GM18519 (cell line): ENCODE results near the gene HSPB3.
"Not testable (repeated sequence)": the region's sequence is repeated elsewhere in the genome, so short reads cannot be mapped to it uniquely, and the experiment has no call there.

Source experiments
- ATAC-seq: cut with Tn5 transposase; IDR thresholded peaks from one replicate; pipeline ENCODE4 v1.9.1; 2021; ENCODE audit warnings: mild to moderate bottlenecking, moderate library complexity; ENCODE audit not compliant: unreplicated experiment, low FRiP score

HSPB3 gene

GRCh38 chr5:54454602-54455001 is 897 bp upstream of the HSPB3 start:
- ATAC-seq: no peak

GRCh38 chr5:54457094-54457862 is 1.8 kb downstream of the HSPB3 start:
- no peak for ATAC-seq

GRCh38 chr5:54458221-54458620 is 2.7 kb downstream of the HSPB3 start:
- no peak for ATAC-seq

GRCh38 chr5:54460181-54460919 is 4.9 kb downstream of the HSPB3 start:
- ATAC-seq: no peak

GRCh38 chr5:54462281-54462680 is 6.8 kb downstream of the HSPB3 start:
- no peak for ATAC-seq

- no peak for ATAC-seq
Measured at GRCh38 chr5:54463713-54464112, 8.2 kb downstream of the HSPB3 start.

DNA sequence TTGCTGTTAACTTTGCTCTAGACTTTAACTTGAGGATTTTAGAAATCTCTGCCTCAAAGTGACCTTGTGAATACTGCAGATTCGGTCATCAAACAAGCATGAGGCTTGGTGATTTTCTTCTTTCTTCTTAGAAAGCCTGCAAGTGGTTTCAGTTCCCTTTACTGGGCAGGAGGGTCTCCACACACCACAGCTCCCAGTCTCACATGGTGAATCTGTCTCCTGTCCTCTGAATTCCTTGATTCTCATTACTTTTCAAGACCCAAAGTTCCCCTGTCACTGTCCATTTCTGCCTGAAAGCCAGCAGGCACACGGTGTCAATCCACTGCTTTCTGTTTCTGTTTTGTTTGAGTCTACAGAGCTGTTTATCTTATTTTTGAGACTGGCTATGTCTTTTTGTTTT is 14.1 kb downstream of the HSPB3 start:
- peak; percentile 72 for ATAC-seq

DNA sequence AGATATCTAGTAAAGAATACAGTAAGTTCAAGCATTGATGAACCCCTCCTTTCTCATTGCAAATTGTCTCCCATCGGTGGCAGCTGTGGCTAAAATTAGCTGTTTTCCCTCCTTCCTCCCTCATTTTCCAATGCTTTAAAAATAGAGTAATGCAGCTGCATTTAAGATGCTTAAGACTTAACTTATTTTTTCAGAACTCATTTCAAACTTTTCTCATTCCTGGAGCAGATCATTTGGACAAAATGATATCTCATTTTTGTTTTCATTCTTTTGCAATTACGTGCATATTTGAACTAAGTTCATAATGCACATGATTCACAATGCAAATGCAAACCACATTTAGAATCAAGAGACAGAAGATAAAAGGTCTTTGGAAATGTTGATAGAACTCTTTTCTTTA is 14.6 kb downstream of the HSPB3 start:
- ATAC-seq: no peak

- no peak for ATAC-seq
Measured at GRCh38 chr5:54470677-54471076, 15.2 kb downstream of the HSPB3 start.

DNA sequence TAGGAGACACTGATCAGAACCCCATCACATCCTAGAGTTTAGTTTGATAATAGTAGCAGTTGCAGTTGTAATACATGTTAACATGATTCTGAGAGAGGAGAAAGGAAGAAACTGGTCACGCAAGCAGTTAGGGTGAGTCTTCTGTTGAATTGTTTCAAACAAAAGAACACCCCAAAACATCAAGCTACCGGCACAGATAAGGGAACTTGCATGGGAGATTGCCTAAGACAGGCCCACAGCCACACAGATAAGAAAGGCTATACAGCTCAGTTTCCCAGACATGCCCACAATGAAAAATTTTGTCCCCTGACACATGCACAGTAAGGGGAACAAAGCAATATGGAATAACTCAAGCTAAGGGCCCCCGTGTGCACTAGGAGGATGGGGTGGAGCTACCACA is 15.9 kb downstream of the HSPB3 start:
- no peak for ATAC-seq

DNA sequence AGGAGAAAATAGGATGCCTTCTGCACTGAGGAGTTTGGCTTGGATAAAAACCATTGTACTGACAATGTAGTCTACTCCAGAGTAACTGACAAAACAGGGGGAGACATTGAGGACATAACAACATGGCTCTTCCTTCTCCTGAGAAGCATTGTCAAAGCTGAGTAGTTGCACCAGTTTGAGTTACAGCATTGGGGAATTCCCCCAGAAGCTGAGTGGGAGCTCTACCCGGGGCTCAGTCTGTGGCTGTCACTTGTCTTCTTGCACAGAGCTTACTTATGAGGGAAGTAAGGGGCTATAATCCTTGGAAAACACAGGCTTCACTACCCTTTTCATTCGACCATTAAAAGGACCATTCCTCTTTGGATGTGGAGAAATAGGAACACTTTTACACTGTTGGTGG is 21.2 kb downstream of the HSPB3 start:
- no peak for ATAC-seq

- no peak for ATAC-seq
Measured at GRCh38 chr5:54477941-54478478, 22.5 kb downstream of the HSPB3 start.

- no peak for ATAC-seq
Measured at GRCh38 chr5:54480296-54480695, 24.8 kb downstream of the HSPB3 start.

DNA sequence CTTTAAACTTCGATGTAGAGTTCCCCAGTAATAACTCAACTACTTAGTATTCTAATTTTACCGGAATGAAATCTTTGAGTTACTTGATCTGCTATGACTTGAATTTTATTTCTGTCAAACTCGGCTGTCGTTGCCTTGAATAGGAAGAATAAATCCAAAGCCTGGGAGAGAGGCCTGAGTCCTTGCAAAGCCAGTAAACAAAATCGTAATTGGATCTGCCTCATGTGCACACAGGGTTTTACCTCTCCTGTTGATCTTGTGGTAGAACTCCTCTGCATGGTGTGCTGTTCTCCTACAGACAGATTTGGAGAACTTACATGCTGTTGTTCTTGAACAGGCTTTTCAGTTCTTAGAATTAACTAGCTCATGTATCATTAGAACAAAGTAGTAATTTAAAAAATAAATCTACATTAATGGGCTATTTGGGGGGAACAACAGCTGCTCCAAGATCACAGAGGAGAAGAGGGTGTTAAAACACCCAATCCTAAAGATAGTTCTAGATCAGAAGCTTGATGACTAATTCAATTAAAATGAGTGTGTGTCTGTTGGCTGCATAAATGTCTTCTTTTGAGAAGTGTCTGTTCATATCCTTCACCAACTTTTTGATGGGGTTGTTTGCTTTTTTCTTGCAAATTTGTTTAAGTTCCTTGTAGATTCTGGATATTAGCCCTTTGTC is 28.9 kb downstream of the HSPB3 start:
- no peak for ATAC-seq

GRCh38 chr5:54485659-54486058 is 30.2 kb downstream of the HSPB3 start:
- ATAC-seq: not testable (repeated sequence)

- not testable (repeated sequence) for ATAC-seq
Measured at GRCh38 chr5:54489648-54489979, 34.1 kb downstream of the HSPB3 start.

DNA sequence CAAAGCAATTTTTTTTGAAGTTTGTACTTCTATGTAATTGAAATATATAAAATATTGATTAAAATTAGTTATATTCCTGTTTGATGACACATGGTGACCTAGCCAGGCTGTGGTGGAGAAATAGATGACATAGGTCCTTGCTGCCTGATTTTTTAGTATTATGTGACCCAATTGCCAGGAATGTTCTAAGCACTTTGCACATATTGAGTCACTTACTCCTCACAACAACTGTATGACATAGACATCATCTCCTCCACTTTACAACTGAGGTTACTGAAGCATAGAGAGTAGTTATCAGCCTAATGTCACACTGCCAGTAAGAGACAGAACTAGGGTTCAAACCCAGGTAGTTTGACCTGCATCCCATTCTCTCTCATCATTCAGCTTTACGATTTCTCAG is 35.8 kb downstream of the HSPB3 start:
- ATAC-seq: no peak

GRCh38 chr5:54492178-54492577 is 36.7 kb downstream of the HSPB3 start:
- ATAC-seq: no peak

GRCh38 chr5:54495027-54495426 is 39.5 kb downstream of the HSPB3 start:
- no peak for ATAC-seq
